H1 (cell line): ENCODE measurements around the gene PCDHB15. TPM values are rescaled to one million over a fixed set of nuclear protein-coding genes. Genes with fewer than 3 reads are reported as not detected.
A peak's percentile ranks its signal among the peaks of the same experiment; 100 is the strongest.

Source experiments
- CTCF ChIA-PET: fragments of 300-600 bp; sonication (Branson Sonifier 250); formaldehyde crosslinking; loops from one replicate; lab custom pipeline; 2021; ENCODE audit not compliant: partially characterized antibody; lab: Charles Lee
- POLR2A ChIA-PET: fragments of 300-600 bp; sonication (Branson Sonifier 250); formaldehyde crosslinking; loops from one replicate; lab custom pipeline; 2021; ENCODE audit warnings: inconsistent platforms; ENCODE audit not compliant: partially characterized antibody; lab: Charles Lee
- DNase-seq, 2 experiments: peaks; one replicate each; pipeline versions ENCODE4 v3.0.0 to v3.0.0-alpha.2; 2010 to 2022; ENCODE audit warnings: low spot score in 2 of 2, low read depth in 1 of 2, mixed read lengths in 1 of 2
- FAIRE-seq: peaks from 2 replicates; lab custom pipeline; 2011; peaks lifted over from hg19 to GRCh38; lab: Jason Lieb, UNC
- H2AFZ ChIP-seq: 2 replicates; pipeline ENCODE4 v1.8.1; 2012; ENCODE audit warnings: low read length, inconsistent platforms
- H2AK5ac ChIP-seq: 2 replicates; pipeline ENCODE4 v1.6.1; 2013; ENCODE audit warnings: low read depth, low read length
- H2BK120ac ChIP-seq: replicated peaks from 2 replicates; pipeline ENCODE3; 2013; ENCODE audit warnings: low read depth, low read length, inconsistent platforms
- H2BK12ac ChIP-seq: 2 replicates; pipeline ENCODE4 v1.6.1; 2013; ENCODE audit warnings: low read depth, low read length
- H2BK15ac ChIP-seq: 2 replicates; pipeline ENCODE4 v1.6.1; 2013; ENCODE audit warnings: low read length
- H2BK20ac ChIP-seq: 2 replicates; pipeline ENCODE4 v1.6.1; 2013; ENCODE audit warnings: low read length
- H2BK5ac ChIP-seq: 2 replicates; pipeline ENCODE4 v1.6.1; 2013; ENCODE audit warnings: low read depth, low read length
- H3K14ac ChIP-seq: 2 replicates; pipeline ENCODE4 v1.6.1; 2013; ENCODE audit warnings: inconsistent platforms; ENCODE audit not compliant: insufficient read length
- H3K18ac ChIP-seq: 2 replicates; pipeline ENCODE4 v1.6.1; 2013; ENCODE audit warnings: low read length; ENCODE audit errors: extremely low read depth
- H3K23ac ChIP-seq: 2 replicates; pipeline ENCODE4 v1.6.1; 2013; ENCODE audit warnings: inconsistent platforms; ENCODE audit not compliant: insufficient read length
- H3K23me2 ChIP-seq: 2 replicates; pipeline ENCODE4 v1.6.1; 2013; ENCODE audit warnings: low read depth, low read length
- H3K27ac ChIP-seq: 2 replicates; pipeline ENCODE4 v1.6.1; 2011; ENCODE audit warnings: low read depth, low read length, inconsistent platforms
- H3K27me3 ChIP-seq, 4 experiments: replicated peaks in 1 of 4; 1 replicate in 1 of 4; 2 replicates in 3 of 4; pipeline versions ENCODE4 v1.6.1 to v1.8.1; 2011 to 2013; ENCODE audit warnings: low read length in 3 of 4, mild to moderate bottlenecking in 3 of 4, inconsistent platforms in 2 of 4, mixed read lengths in 2 of 4, moderate library complexity in 1 of 4; ENCODE audit not compliant: control insufficient read depth in 3 of 4, insufficient read depth in 3 of 4; ENCODE audit errors: extremely low read depth in 1 of 4
- H3K36me3 ChIP-seq, 4 experiments: 2 replicates each; pipeline versions ENCODE4 v1.6.1 to v1.8.1; 2011 to 2013; ENCODE audit warnings: mild to moderate bottlenecking in 4 of 4, low read length in 3 of 4, moderate library complexity in 2 of 4, control low read depth in 1 of 4, inconsistent platforms in 1 of 4; ENCODE audit not compliant: insufficient read depth in 4 of 4, control insufficient read depth in 2 of 4
- H3K4ac ChIP-seq: replicated peaks from 2 replicates; pipeline ENCODE3; 2013; ENCODE audit warnings: low read length, low read depth, mixed read lengths, inconsistent platforms; ENCODE audit not compliant: insufficient read length
- H3K4me1 ChIP-seq, 4 experiments: replicated peaks in 1 of 4; 1 replicate in 1 of 4; 2 replicates in 3 of 4; pipeline versions ENCODE4 v1.6.1 to v1.8.1; 2011 to 2013; ENCODE audit warnings: low read length in 3 of 4, inconsistent platforms in 2 of 4, mixed read lengths in 1 of 4; ENCODE audit not compliant: insufficient read depth in 4 of 4, control insufficient read depth in 3 of 4
- H3K4me2 ChIP-seq, 2 experiments: 2 replicates each; pipeline versions ENCODE4 v1.6.1 to v1.8.1; 2011 to 2013; ENCODE audit warnings: low read depth in 2 of 2, low read length in 2 of 2, control low read depth in 1 of 2, inconsistent platforms in 1 of 2, mild to moderate bottlenecking in 1 of 2; ENCODE audit not compliant: insufficient read depth in 1 of 2
- H3K4me3 ChIP-seq, 4 experiments: fragments of 200-600, 300-600 bp in 1 of 4; sonication (generic), shearing (Covaris generic), sonication (Bioruptor Twin) in 1 of 4; 2 replicates each; pipeline versions ENCODE4 v1.5.1 to v1.8.1; 2011 to 2016; ENCODE audit warnings: low read length in 4 of 4, low read depth in 3 of 4, control low read depth in 2 of 4, inconsistent platforms in 2 of 4, mild to moderate bottlenecking in 2 of 4, mixed read lengths in 1 of 4, moderate library complexity in 1 of 4; ENCODE audit not compliant: insufficient read depth in 2 of 4; ENCODE audit errors: extremely low read depth in 1 of 4
- H3K56ac ChIP-seq: replicated peaks from 2 replicates; pipeline ENCODE3; 2013; ENCODE audit warnings: low read depth, mild to moderate bottlenecking, mixed read lengths, low read length, inconsistent platforms; ENCODE audit not compliant: insufficient read length
- H3K79me1 ChIP-seq: 2 replicates; pipeline ENCODE4 v1.6.1; 2013; ENCODE audit warnings: low read depth, low read length, control low read depth
- H3K79me2 ChIP-seq, 2 experiments: 2 replicates each; pipeline versions ENCODE4 v1.6.1 to v1.8.1; 2012 to 2013; ENCODE audit warnings: low read length in 2 of 2, mild to moderate bottlenecking in 2 of 2, inconsistent platforms in 1 of 2; ENCODE audit not compliant: insufficient read depth in 2 of 2, control insufficient read depth in 1 of 2
- H3K9ac ChIP-seq, 4 experiments: replicated peaks in 1 of 4; 1 replicate in 1 of 4; 2 replicates in 3 of 4; pipeline versions ENCODE4 v1.6.1 to v1.8.1; 2011 to 2013; ENCODE audit warnings: low read depth in 3 of 4, low read length in 3 of 4, control low read depth in 2 of 4, mild to moderate bottlenecking in 2 of 4, moderate library complexity in 2 of 4, inconsistent platforms in 1 of 4; ENCODE audit errors: extremely low read depth in 1 of 4
- H3K9me3 ChIP-seq, 2 experiments: 2 replicates each; pipeline versions ENCODE4 v1.6.1 to v1.8.1; 2012 to 2013; ENCODE audit warnings: mild to moderate bottlenecking in 2 of 2, moderate library complexity in 2 of 2, control low read depth in 1 of 2, inconsistent platforms in 1 of 2, low read depth in 1 of 2, low read length in 1 of 2, mixed read lengths in 1 of 2; ENCODE audit not compliant: insufficient read depth in 2 of 2
- H4K20me1 ChIP-seq, 2 experiments: replicated peaks in 1 of 2; 2 replicates each; pipeline versions ENCODE3 to v1.8.1; 2011 to 2013; ENCODE audit warnings: inconsistent platforms in 2 of 2, low read length in 2 of 2, mild to moderate bottlenecking in 1 of 2; ENCODE audit not compliant: insufficient read depth in 2 of 2, control insufficient read depth in 1 of 2
- H4K5ac ChIP-seq: 2 replicates; pipeline ENCODE4 v1.6.1; 2013; ENCODE audit warnings: low read length, low read depth, mixed read lengths, inconsistent platforms; ENCODE audit not compliant: insufficient read length
- H4K8ac ChIP-seq: 2 replicates; pipeline ENCODE4 v1.8.0; 2013; ENCODE audit warnings: mild to moderate bottlenecking, moderate library complexity, low read length, inconsistent platforms; ENCODE audit not compliant: insufficient read depth; ENCODE audit errors: extremely low read depth
- H4K91ac ChIP-seq: replicated peaks from 2 replicates; pipeline ENCODE3; 2013; ENCODE audit warnings: low read length, mixed read lengths, inconsistent platforms; ENCODE audit not compliant: insufficient read length
- RAD21 ChIP-seq, 2 experiments: IDR thresholded peaks in 1 of 2; conservative IDR thresholded peaks in 1 of 2; 2 replicates each; pipeline ENCODE4 v1.6.1; 2011; ENCODE audit warnings: low read depth in 2 of 2, low read length in 2 of 2, improper control_type of control experiment in 1 of 2, inconsistent platforms in 1 of 2, mild to moderate bottlenecking in 1 of 2, moderate library complexity in 1 of 2
- SP2 ChIP-seq: IDR thresholded peaks from 2 replicates; pipeline ENCODE4 v1.6.1; 2012; ENCODE audit warnings: mild to moderate bottlenecking, low read length, inconsistent platforms
- WGBS, 2 experiments: shearing (Covaris generic) in 1 of 2; methylation state at CpG; one replicate each; pipeline versions ENCODE4 v1.1.6 to v1.1.7; 2013 to 2015; ENCODE audit warnings: low lambda C conversion rate in 2 of 2, mixed read lengths in 2 of 2, inconsistent platforms in 1 of 2, low coverage in 1 of 2, missing lambda C conversion rate in 1 of 2; ENCODE audit not compliant: insufficient replicate concordance in 2 of 2, insufficient coverage in 1 of 2, insufficient read length in 1 of 2; ENCODE audit errors: extremely low coverage in 1 of 2, missing lambda C conversion rate in 1 of 2; 5-methylcytosine and 5-hydroxymethylcytosine counted together
- polyA plus RNA-seq, 7 experiments: library from polyadenylated mRNA; depleted of rRNA in 3 of 7; stranded (reverse) in 5 of 7; unstranded in 2 of 7; fragments of >200 nt in 5 of 7; fragments of 200-250 nt in 2 of 7; gene quantifications; 1 replicate in 5 of 7; 2 replicates in 1 of 7; 4 replicates in 1 of 7; pipeline versions ENCODE4 v1.2.1 to v1.2.3, GENCODE V29; 2011 to 2013; ENCODE audit warnings: missing spikeins in 2 of 7, mixed read lengths in 2 of 7
- total RNA-seq: library from RNA; stranded (reverse); fragmentation: NEBNext Ultra II Directional; extraction: Animal tissue kit (Norgen Biotek cat#: 25700); gene quantifications from 2 replicates; pipeline ENCODE4 v1.2.1, GENCODE V29; 2021
- TF ChIP-seq, protein P1 (sequence below), 3 experiments: IDR thresholded peaks; 1 replicate in 2 of 3; 2 replicates in 1 of 3; pipeline versions ENCODE4 v1.5.1 to v1.6.1; 2011; ENCODE audit warnings: low read length in 3 of 3, mild to moderate bottlenecking in 3 of 3, inconsistent platforms in 2 of 3, low read depth in 1 of 3, moderate library complexity in 1 of 3; ENCODE audit not compliant: insufficient read depth in 1 of 3; ENCODE audit errors: control extremely low read depth in 1 of 3

PCDHB15 gene
- total and polyA plus RNA-seq, 2 of the 8 experiments (the other 6 are each of a cell fraction or from before 2014, with no cell fraction given), result 2.8 to 4.0 TPM

DNA sequence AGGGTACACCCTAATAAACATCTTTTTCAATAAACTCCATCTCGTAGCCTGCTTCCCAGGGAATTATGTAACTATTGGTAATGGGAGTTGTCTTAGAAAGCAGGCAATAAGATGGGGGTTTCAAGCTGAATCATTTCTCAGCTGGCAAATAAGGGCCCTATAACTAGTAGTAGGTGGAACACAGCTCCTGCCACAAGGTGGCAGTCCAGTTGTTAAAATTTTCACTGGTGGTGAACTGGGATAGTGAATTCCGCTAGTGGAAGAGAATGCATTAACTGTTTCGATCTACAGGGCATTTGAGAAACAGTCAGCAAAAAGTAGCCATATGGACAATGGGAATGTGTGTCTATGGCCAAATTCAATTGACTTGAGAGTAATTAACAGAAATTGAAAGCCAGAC lies 27.7 kb downstream of the PCDHB15 start:
- H2AK5ac ChIP-seq, result no peak overlapping the region
- POLR2A ChIA-PET, result interaction anchor here (0.5 to 1.7 kb wide), 3 partner anchors 27 to 138 kb away, joined by 3 to 4 read pairs (median 3); partner anchors contain the start of gene PCDHB5
- no peaks in the 10 kb centered on the region for H3K79me1 ChIP-seq
- H4K20me1 ChIP-seq, result no peaks in the 10 kb centered on the region
- no peak overlapping the region for H3K14ac ChIP-seq
- H3K4me2 ChIP-seq, result no peak overlapping the region
- no peak overlapping the region for H2AFZ ChIP-seq
- H3K79me2 ChIP-seq, result no peaks in the 10 kb centered on the region
- no peak overlapping the region for H2BK120ac ChIP-seq
- no peaks in the 10 kb centered on the region for H3K23me2 ChIP-seq
- no peak overlapping the region for H2BK15ac ChIP-seq
- H4K91ac ChIP-seq, result no peak overlapping the region
- H3K27ac ChIP-seq, result no peak overlapping the region
- DNase-seq, result peak; percentile 3 to 44
- H3K27me3 ChIP-seq, result no peaks in the 10 kb centered on the region
- no peak overlapping the region for H3K4ac ChIP-seq
- no peak overlapping the region for H2BK20ac ChIP-seq
- no peak overlapping the region for H3K56ac ChIP-seq
- H4K8ac ChIP-seq, result no peak overlapping the region
- no peak overlapping the region for H3K9ac ChIP-seq
- WGBS, 2 experiments, result 86% methylated on average over 3 of the region's 3 CpGs; no CpG with 5 or more reads in 1 of the 2 experiments
- no peak overlapping the region for H3K23ac ChIP-seq
- no peak overlapping the region for H3K4me3 ChIP-seq
- TF ChIP-seq, protein P1, sequence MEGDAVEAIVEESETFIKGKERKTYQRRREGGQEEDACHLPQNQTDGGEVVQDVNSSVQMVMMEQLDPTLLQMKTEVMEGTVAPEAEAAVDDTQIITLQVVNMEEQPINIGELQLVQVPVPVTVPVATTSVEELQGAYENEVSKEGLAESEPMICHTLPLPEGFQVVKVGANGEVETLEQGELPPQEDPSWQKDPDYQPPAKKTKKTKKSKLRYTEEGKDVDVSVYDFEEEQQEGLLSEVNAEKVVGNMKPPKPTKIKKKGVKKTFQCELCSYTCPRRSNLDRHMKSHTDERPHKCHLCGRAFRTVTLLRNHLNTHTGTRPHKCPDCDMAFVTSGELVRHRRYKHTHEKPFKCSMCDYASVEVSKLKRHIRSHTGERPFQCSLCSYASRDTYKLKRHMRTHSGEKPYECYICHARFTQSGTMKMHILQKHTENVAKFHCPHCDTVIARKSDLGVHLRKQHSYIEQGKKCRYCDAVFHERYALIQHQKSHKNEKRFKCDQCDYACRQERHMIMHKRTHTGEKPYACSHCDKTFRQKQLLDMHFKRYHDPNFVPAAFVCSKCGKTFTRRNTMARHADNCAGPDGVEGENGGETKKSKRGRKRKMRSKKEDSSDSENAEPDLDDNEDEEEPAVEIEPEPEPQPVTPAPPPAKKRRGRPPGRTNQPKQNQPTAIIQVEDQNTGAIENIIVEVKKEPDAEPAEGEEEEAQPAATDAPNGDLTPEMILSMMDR (IDR thresholded peaks at IDR 0.05; ENCODE audit: control extremely low read depth in 1 of 3, insufficient read depth in 1 of 3, low read depth in 1 of 3, low read length in 3 of 3), result peak in 2 of 3 experiments; percentile 41 to 49; a peak in 2 of 4 replicates
- no peak for TF ChIP-seq SP2
- TF ChIP-seq RAD21 (IDR thresholded peaks at IDR 0.05 in 1 of 2, conservative IDR thresholded peaks at IDR 0.05 in 1 of 2; ENCODE audit: low read depth in 2 of 2, low read length in 2 of 2), result peak; percentile 37 to 49; a peak in 3 of 4 replicates
- no peak overlapping the region for H2BK12ac ChIP-seq
- FAIRE-seq, result peak; percentile 62
- no peak overlapping the region for H2BK5ac ChIP-seq
- H4K5ac ChIP-seq, result no peak overlapping the region
- no peaks in the 10 kb centered on the region for H3K4me1 ChIP-seq
- no peak overlapping the region for H3K18ac ChIP-seq
- peaks cover 25 to 63% of the 10 kb centered on the region in 2 experiments for H3K9me3 ChIP-seq
- peaks cover 0 to 3% (median 0%) of the 10 kb centered on the region in 4 experiments; a peak in 1 of 8 replicates for H3K36me3 ChIP-seq
- CTCF ChIA-PET, result interaction anchor here (0.6 to 4.9 kb wide), 36 partner anchors 8 to 555 kb away, joined by 3 to 35 read pairs (median 5); partner anchors contain the start of genes PCDHB10, PCDHB14, PCDHB15 and PCDHB16
